ENCODE data around the gene PRKRIP1.
A peak's percentile ranks its signal among the peaks of the same experiment; 100 is the strongest.
"Not testable (repeated sequence)": the region's sequence is repeated elsewhere in the genome, so short reads cannot be mapped to it uniquely, and the experiment has no call there.

The PRKRIP1 gene

DNA sequence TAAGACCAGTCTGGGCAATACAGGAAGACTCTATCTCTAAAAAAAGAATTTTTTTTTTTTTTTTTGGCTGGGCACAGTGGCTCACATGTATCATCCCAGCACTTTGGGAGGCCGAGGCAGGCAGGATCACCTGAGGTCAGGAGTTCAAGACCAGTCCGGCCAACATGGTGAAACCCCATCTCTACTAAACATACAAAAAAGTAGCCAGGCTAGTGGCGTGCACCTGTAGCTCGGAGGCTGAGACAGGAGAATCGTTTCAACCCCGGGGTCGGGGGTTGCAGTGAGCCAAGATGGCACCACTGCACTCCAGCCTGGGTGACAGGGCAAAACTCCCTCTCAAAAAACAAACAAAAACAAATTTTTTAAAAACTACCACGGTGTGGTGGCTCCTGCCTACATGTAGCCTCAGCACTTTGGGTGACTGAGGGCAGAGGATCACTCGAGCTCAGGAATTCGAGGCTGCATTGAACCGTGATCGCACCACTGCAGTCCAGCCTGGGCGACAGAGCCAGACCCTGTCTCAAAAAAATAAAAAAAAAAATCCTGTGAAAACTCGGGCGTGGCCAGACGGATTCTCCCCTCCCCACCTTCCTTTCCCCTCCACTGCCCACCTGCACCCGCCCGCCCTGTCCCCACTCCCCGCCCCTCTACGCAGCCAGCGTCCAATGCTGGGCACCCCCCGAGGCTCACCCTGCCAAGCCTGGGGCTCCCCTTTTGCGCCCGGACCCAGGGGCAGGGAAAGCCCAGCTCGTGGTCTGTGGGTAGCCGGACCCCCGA lies 36.5 kb downstream of the PRKRIP1 start:
- DNase-seq = peak; percentile 74

DNA sequence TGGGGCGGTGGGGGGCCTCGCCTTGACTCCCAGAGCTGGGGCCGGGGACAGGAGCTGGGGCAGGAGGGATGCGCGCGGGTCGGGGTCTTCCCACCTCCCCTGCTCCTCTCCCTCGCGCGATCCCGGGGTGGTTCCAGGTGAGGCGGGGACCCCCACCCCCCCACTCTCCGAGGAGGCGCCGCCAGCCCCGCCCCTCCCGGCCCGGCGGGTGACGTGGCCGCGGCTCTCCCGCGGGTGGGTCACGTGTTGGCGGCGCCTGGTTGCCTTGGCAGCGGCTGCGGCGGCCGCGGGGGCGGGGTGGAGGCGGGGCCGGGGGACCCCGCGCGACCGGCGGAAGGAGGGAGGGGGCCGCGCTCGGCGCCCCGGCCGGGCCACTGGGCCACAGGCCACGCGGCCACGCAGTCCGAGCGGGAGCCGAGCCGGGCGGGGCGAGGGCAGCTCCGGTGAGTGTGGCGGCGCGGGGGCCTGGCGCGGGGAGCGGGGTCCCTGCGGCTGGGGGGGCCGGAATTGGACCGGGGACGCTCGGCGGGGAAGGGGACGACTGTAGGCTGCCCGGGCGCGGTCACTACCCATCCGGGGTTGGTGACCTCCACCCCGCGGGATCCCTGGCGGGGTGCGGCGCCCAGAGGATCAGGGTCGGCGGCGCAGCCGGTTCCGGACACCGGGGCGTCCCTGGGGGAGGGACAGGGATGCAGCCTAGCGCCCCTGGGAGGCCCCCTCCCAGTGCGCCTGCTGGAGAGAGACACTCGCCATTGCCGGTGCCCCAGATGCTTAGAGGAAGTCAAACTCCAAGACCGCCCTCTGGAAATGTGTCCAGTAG lies 37.3 kb downstream of the PRKRIP1 start, which contains the start of gene ORAI2:
Gene ORAI2 (plus strand): TSS at position 357 of the 820 bp plus-strand sequence. CDS start 5,382 bp downstream, outside the sequence.
- peak; percentile 95 for DNase-seq

DNA sequence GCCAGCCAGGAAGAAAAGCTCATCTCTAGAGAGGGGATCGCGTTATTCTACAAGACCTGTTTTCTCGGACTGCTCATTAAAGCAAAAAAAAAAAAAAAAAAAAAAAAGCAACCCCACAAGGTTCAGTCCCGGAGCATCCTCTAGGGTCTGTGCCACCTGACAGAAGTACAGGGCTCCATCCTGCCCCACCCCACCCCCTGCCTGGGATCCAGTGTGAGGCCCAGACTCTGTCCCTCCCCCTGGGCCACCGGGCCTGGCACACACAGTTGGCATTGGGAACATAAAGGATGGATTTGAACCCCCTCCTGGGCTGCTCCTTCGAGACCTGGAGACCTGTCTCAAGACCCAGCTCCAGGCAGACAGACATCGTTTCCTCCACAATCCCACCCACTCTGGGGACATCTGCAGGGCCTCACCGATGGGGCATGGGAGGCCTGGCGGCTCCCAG lies 37.9 kb downstream of the PRKRIP1 start:
- peak; percentile 66 for DNase-seq

GRCh38 chr7:102436118-102436517 lies 40.0 kb downstream of the PRKRIP1 start:
- no peak for DNase-seq

DNA sequence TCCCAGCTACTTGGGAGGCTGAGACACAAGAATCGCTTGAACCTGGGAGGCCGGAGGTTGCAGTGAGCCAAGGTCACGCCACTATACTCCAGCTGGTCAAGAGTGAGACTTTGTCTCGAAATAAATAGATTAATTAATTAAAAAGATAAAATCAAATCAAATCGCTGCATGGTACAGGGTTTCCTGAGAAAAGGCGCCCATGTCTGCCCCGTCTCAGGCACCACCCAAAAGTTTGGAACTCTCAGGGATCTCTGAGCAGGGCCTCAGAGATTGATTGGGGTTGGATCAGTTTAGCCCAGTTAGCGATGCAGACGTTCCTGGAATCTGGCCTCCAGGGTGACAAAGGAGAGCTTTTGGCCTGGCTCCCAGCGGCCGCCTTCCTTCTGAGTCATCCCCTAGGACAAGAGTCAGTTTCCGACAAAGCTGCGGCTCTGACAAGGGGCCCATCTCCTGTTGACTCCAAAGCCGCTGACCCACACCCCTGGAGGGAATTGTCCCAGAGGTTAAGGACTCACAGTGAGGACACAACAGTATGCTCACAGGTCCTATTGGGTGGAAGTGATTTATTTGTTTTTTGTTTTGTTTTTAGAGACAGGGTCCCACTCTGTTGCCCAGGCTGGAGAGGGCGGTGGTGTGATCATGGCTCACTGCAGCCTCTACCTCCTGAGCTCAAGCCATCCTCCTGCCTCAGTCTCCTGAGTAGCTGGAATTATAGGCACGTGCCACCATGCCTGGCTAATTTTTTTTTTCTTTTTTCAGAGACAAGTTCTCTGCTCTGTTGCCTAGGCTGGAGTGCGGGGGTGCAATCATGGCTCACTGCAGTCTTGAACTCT lies 44.0 kb downstream of the PRKRIP1 start:
- no peak for DNase-seq

DNA sequence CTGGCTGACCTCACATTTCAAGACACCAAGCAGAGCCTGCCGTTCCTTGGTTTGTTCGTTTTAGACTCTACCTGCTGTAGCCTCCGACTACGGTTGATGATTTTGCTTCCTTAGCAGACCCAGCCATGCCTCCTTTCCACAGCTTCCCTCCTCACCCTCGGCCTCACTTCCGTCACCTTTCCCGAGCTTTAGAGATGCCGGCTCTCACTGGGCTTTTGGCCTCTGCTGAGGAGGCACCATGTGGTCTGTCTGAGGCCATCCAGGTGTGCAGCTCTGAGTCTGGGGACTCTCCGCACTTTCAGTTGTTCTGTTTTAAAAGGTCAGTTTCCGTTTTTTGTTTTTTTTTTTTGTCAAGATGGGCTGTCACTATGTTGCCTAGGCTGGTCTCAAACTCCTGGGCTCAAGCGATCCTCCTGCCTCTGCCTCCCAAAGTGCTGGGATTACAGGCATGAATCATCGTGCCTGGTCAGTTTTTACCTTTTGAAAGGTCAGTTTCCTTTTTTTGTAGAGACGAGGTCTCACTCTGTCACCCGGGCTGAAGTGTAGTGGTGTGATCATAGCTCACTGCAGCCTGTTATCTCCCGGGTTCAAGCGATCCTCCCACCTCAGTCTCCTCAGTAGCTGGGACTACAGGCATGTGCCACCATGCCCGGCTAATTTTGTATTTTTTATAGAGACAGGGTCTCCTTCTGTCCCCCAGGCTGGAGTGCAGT lies 49.0 kb downstream of the PRKRIP1 start:
- no peak for DNase-seq

DNA sequence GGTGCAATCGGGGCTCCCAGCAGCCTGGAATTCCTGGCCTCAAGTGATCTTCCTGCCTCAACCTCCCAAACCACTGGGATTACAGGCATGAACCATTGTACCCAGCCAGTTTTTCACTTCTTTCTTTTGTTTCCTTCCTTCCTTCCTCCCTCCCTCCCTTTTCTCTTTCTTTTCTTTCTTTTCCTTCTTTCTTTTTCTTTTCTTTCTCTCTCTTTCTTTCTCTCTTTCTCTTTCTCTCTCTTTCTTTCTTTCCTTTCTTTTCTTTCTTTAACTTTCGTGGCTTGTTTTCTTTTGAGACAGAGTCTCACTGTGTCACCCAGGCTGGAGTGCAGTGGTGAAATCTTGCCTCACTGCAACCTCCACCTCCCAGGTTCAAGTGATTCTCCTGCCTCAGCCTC lies 49.5 kb downstream of the PRKRIP1 start:
- no peak for DNase-seq

DNA sequence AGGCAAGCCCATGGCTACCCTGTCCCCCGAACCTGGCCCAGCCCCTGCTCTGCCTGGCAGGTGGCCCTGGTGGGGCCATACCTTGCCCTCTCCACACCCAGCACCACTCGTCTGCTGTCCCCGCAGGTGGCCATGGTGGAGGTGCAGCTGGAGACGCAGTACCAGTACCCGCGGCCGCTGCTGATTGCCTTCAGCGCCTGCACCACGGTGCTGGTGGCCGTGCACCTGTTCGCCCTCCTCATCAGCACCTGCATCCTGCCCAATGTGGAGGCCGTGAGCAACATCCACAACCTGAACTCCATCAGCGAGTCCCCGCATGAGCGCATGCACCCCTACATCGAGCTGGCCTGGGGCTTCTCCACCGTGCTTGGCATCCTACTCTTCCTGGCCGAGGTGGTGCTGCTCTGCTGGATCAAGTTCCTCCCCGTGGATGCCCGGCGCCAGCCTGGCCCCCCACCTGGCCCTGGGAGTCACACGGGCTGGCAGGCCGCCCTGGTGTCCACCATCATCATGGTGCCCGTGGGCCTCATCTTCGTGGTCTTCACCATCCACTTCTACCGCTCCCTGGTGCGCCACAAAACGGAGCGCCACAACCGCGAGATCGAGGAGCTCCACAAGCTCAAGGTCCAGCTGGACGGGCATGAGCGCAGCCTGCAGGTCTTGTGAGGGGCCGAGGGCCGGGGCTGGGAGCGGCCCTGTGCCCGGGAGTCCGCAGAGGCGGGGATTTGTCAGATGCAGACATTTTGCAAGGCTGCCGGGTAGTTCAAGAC lies 50.4 kb downstream of the PRKRIP1 start:
- DNase-seq = no peak

- DNase-seq = no peak
Observed at GRCh38 chr7:102447311-102447710, 51.1 kb downstream of the PRKRIP1 start.

DNA sequence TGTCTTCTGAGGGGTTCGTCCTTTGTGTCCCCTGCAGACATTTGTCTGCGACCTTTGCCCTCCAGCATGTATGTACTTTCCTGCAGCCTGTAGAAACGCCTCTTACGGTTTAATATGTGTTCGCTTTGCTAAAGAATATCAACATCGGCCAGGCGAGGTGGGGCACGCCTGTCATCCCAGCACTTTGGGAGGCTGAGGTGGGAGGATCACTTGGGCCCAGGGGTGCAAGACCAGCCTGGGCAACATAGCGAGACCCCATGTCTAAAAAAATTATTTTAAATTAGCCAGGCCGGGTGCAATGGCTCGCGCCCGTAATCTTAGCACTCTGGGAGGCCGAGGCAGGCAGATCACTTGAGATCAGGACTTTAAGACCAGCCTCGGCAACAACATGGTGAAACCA lies 53.0 kb downstream of the PRKRIP1 start:
- DNase-seq = no peak

DNA sequence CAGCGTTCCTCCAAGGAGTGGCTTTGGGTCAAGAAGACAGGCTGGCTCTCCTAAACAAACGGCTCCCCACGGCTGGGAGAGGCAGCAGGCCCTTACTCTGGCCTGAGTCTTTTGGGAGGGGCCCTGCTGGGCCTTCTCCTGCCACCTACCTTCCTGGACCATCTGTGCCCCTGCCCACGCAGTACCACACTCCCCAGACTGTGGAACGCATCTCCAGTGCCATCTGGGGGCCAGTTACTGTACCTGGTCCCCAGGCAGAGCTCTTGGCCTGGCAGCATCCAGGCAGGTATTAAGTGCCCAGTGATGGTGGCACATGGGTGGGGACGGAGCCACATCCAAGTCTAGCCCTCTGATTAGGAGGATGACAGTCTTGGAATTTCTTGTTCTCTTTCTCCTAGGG lies 54.1 kb downstream of the PRKRIP1 start:
- DNase-seq = peak; percentile 59

DNA sequence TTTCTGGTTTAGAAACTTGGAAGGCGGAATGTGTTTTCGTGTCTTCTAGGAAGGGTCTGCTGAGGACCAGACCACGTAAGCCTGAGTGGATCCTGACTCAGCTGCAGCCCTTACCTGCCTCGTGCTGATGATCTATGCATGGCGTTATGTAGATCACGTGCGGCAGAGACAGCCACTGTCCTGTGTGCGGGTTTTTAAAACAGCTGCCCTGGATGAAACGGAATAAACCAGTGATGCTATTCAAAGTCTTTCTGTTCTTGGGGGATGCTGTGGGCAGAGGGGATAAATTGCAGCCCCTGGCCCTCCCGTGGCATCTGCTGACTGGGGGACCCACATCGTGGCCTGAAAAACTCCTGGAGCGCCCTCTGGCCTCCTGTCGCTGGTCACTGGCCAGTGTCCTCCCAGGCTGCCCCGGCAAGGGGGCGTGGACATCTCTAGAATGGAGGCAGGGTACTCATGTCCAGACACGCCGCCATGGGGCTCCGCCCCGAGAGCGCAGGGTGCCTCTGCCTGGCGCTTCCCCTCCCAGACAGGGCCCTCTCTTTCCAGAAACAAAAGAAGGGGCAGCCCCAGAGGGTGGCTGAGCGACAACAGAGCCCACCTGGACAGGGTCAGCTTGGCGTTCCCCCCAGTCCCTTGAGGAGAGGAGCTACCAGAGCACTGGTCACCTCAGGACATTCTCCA lies 55.4 kb downstream of the PRKRIP1 start:
- peak; percentile 86 for DNase-seq

GRCh38 chr7:102452451-102452850 lies 56.3 kb downstream of the PRKRIP1 start:
- no peak for DNase-seq

DNA sequence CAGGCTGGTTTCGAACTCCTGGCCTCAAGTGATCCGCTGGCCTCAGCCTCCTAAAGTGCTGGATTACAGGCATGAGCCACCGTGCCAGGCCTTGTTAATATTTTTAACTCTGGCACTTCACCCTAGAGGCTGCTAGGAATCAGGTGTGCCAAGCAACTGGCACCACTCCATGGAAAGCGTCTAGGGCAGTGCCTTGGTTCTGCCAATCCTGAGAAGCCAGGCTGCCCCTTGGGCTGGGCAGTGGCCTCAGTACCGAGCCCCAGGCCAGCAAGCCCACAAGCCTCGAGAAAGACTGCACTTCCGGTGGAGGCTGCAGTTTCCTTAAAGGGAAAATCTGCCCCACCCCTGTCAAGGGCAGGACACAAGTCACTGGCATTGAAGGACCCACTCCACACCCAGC lies 57.2 kb downstream of the PRKRIP1 start:
- DNase-seq = no peak

GRCh38 chr7:102454468-102454867 lies 58.3 kb downstream of the PRKRIP1 start:
- peak; percentile 85 for DNase-seq

GRCh38 chr7:102454932-102455331 lies 58.8 kb downstream of the PRKRIP1 start:
- not testable (repeated sequence) for DNase-seq

DNA sequence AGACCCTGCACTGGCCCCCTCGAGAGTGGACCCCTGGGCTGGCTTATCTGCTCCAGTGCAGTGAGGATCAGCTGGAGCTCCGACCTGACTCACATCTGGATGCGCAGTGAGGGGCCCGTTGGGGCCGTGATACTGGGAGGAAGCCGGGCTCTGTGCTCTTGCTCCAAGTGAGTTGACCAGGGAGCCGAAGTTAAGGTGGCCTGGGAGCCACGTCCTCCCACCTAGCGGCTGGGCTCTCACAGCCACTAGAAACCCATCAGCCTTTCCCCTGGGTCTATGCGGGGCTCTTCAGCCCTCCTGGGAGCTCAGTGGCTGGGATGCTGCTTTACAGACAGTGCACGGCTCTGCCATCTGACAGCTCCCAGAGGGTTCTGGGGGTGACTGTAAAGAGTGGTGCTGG lies 59.4 kb downstream of the PRKRIP1 start:
- DNase-seq = no peak

DNA sequence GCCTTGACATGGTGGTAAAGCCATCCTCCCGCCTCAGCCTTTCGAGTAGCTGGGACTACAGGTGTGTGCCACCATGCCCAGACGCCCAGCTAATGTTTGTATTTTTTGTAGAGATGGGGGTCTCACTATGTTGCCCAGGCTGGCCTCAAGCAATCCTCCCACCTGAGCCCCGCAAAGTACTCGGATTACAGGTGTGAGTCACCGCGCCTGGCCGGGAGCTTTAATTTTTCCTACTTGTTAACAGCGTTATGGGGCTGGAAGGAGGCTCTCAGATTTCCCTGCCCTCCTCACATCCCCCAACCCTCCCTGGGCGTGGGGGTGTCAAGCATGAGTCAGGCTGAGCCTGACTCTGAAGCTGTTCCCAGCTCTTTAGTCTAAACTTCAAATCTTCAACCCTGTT lies 60.2 kb downstream of the PRKRIP1 start:
- DNase-seq = peak; percentile 38

DNA sequence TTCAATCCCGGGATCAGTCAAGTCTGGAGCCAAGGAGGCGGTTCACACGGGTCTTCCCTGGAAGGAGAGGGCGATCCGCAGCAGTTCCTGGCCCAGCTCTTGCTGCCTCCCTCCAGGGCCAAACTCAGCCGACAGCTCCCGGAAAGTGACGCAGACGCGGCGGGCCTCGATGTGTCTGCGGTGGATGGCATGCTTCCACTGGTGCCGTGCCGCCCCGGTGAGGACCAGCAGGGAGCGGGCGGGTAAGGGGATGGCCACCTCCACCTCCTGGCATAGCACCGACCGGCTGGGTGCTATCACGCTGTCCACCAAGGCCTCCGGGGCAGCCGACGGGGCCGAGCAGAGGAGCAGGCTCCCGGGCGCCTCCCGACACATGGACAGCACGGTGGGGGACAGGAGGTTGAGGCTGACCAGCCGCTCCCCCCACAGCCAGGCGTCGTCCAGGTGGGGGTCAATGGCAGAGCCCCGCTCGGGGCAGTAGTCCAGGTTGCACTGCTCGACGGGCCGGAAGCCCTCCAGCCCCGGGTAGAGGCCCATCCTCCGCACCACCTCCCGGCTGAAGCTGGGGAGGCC lies 61.3 kb downstream of the PRKRIP1 start:
- DNase-seq = no peak

DNA sequence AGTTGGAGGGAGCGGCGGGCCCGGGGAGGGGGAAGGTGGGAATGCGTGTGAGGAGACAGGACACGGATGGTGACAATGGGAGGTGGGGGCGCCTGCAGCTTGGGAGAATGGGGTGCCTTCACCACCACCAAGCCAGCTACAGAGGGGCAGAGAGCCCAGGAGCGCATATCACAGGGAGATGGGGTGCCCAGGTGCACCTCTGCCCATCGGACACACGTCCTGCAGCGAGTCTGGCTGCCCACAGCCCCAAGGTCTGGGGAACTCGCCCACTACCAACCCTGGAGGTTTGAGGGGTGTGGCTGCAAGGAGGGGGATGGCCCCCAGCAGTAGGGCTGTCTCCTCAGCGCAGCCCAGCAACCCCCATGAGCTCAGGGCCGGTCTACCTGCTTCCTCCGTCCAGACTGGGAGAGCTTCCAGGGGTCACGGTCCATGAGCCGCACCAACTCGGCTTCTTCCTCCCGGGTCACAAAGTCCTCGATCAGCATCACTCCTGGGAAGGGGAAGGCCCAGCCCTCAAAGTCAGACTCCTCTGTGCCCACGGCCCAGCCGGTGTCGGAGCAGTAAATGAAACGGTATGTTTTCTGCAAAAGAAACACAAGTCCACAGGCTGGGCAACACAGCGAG lies 63.2 kb downstream of the PRKRIP1 start:
- DNase-seq = no peak
